OCI-LY3 (cell line): Measurements from ENCODE around the gene PRKAR1A.

Experiments used
- H2AFZ ChIP-seq: fragments of 200-600, 300-600 bp; shearing (Covaris generic); 2 replicates; pipeline ENCODE4 v1.6.0; 2014; ENCODE audit warnings: antibody characterized with exemption, low read depth, low read length
- H3K27ac ChIP-seq: fragments of 200-600, 300-600 bp; sonication (generic); 2 replicates; pipeline ENCODE4 v1.5.1; 2014; ENCODE audit warnings: mild to moderate bottlenecking, low read length, moderate library complexity, mixed read lengths
- H3K27me3 ChIP-seq: fragments of 200-600, 300-600 bp; sonication (generic); 2 replicates; pipeline ENCODE4 v1.6.1; 2014; ENCODE audit warnings: low read depth, low read length, mixed read lengths
- H3K36me3 ChIP-seq: fragments of 200-600, 300-600 bp; sonication (generic); replicated peaks from 2 replicates; pipeline ENCODE3; 2014; ENCODE audit warnings: low read depth, low read length, mixed read lengths
- H3K4me1 ChIP-seq: fragments of 300-600, 200-600 bp; sonication (generic); 2 replicates; pipeline ENCODE4 v1.6.1; 2014; ENCODE audit warnings: low read length, mixed read lengths
- H3K4me2 ChIP-seq: fragments of 200-600, 300-600 bp; sonication (generic); 2 replicates; pipeline ENCODE4 v1.6.1; 2014; ENCODE audit warnings: low read length, mixed read lengths
- H3K4me3 ChIP-seq: fragments of 300-600, 200-600 bp; sonication (generic); 2 replicates; pipeline ENCODE4 v1.5.1; 2014; ENCODE audit warnings: antibody characterized with exemption, mild to moderate bottlenecking, low read length, moderate library complexity
- H3K79me2 ChIP-seq: fragments of 300-600, 200-600 bp; shearing (Covaris generic); 2 replicates; pipeline ENCODE4 v1.6.1; 2014; ENCODE audit warnings: mild to moderate bottlenecking, low read length, mixed read lengths
- H3K9ac ChIP-seq: fragments of 300-600, 200-600 bp; shearing (Covaris generic); 2 replicates; pipeline ENCODE4 v1.6.0; 2014; ENCODE audit warnings: mild to moderate bottlenecking, low read length, moderate library complexity
- H3K9me3 ChIP-seq: fragments of 200-600, 300-600 bp; shearing (Covaris generic); 2 replicates; pipeline ENCODE4 v1.6.1; 2014; ENCODE audit warnings: low read length, mixed read lengths; ENCODE audit not compliant: insufficient read depth
- H4K20me1 ChIP-seq: fragments of 200-600, 300-600 bp; sonication (generic); 2 replicates; pipeline ENCODE4 v1.6.1; 2016; ENCODE audit warnings: low read length, mixed read lengths; ENCODE audit not compliant: insufficient read depth
- EZH2phosphoT487 ChIP-seq: fragments of 200-600 bp; shearing (Covaris generic); IDR thresholded peaks from 2 replicates; pipeline ENCODE4 v1.6.1; 2018; ENCODE audit warnings: antibody characterized with exemption, mixed run types, low read depth
- TF ChIP-seq, protein P1 (sequence below): fragments of 200-600, 300-600 bp; sonication (generic); IDR thresholded peaks from 2 replicates; pipeline ENCODE4 v1.5.1; 2014; ENCODE audit warnings: antibody characterized with exemption, low read length, low read depth

Gene PRKAR1A

DNA sequence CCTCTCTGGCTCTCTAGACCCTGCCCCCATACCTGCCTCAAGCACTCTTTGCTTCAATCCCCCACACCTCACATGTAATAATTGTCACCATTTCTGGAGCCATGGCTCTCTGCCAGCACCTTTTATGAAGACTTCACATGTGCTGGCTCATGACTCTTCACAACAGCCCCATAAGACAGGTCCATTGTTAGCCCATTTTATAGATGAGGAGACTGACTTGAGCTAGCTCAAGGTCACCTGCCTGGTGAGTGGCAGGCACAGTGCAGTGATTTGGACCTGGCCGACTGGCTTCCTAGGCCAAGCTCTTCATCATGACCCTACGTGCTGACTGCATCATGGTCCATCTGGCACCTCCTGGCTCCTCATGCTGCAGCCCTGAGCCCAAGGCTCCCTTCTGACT, 63.9 kb downstream of the PRKAR1A start:
- Histone ChIP-seq H3K4me2 (no peak overlapping the region), H3K9ac (no peak overlapping the region), H3K79me2 (no peaks in the 10 kb centered on the region), H3K4me1 (no peaks in the 10 kb centered on the region), H3K27ac (no peak overlapping the region), H3K27me3 (peaks cover 5% of the 10 kb centered on the region; the same call in 1 of the 2 replicates), H4K20me1 (no peaks in the 10 kb centered on the region), H3K9me3 (no peaks in the 10 kb centered on the region), H3K4me3 (no peak overlapping the region), H2AFZ (no peak overlapping the region), H3K36me3 (no peaks in the 10 kb centered on the region)
- no peak for TF ChIP-seq EZH2phosphoT487
- TF ChIP-seq, protein P1, sequence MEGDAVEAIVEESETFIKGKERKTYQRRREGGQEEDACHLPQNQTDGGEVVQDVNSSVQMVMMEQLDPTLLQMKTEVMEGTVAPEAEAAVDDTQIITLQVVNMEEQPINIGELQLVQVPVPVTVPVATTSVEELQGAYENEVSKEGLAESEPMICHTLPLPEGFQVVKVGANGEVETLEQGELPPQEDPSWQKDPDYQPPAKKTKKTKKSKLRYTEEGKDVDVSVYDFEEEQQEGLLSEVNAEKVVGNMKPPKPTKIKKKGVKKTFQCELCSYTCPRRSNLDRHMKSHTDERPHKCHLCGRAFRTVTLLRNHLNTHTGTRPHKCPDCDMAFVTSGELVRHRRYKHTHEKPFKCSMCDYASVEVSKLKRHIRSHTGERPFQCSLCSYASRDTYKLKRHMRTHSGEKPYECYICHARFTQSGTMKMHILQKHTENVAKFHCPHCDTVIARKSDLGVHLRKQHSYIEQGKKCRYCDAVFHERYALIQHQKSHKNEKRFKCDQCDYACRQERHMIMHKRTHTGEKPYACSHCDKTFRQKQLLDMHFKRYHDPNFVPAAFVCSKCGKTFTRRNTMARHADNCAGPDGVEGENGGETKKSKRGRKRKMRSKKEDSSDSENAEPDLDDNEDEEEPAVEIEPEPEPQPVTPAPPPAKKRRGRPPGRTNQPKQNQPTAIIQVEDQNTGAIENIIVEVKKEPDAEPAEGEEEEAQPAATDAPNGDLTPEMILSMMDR: no peak

DNA sequence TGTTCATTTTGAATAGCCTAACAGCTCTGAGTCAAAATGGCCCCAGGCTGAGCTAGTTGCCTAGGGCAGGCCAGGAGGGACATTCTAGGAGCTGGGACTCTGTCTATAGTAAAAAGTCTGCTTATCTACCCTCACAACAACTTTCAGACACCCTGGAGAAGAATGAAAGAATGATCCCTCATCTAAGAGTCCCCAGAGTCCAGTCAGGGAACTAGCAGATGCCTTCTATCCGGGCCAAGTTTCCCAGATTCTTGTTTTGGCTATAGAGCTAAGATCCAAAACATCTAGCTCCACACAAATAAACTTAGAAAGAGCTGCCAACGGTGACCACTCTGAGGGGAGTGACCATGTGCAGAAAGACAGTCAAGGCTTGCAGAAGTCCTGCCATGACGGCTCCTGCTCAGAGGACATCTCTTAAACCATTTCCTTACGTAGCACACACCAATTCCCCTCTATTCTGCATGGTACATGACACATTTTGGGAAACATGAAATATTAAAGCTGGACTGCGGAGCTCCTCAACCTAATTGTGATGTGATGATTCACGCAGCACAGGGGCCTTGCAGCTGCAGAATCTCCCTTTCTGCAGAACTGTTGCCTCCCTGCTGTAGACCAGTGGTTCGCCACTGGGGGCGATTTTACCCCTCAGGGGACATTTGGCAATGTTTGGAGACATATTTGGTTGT, 64.7 kb downstream of the PRKAR1A start:
- Histone ChIP-seq H3K4me2 (no peak overlapping the region), H3K4me3 (no peak overlapping the region), H3K36me3 (no peaks in the 10 kb centered on the region)

DNA sequence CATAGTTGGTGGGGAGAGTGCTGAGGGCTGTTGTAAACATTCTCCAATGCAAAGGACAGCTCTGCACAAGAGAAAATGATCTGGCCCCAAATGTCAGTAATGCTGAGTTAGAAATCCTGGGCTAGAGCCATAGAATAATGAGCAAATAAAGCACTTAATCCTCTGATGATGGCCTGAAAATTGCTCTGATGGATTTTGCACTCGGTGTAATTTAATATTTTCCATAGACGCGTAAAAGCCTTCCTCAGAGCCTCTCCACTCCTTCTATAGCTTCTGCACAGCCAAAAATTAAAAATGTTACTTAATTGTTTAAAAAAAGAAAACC, 65.2 kb downstream of the PRKAR1A start:
- H3K27ac ChIP-seq: no peak overlapping the region
- no peaks in the 10 kb centered on the region for H3K36me3 ChIP-seq
- TF ChIP-seq EZH2phosphoT487: no peak
- H2AFZ ChIP-seq: no peak overlapping the region
- no peak overlapping the region for H3K9ac ChIP-seq
- H3K4me2 ChIP-seq: no peak overlapping the region
- no peaks in the 10 kb centered on the region for H4K20me1 ChIP-seq
- no peaks in the 10 kb centered on the region for H3K79me2 ChIP-seq
- H3K4me3 ChIP-seq: no peak overlapping the region
- no peaks in the 10 kb centered on the region for H3K27me3 ChIP-seq
- H3K9me3 ChIP-seq: no peaks in the 10 kb centered on the region
- no peaks in the 10 kb centered on the region for H3K4me1 ChIP-seq

More for the DNA sequence above, 64.7 kb downstream of the PRKAR1A start:
- TF ChIP-seq, protein P1: no peak
- TF ChIP-seq EZH2phosphoT487: no peak
- no peak overlapping the region for H3K27ac ChIP-seq
- no peaks in the 10 kb centered on the region for H3K79me2 ChIP-seq
- H3K9me3 ChIP-seq: no peaks in the 10 kb centered on the region
- no peak overlapping the region for H3K9ac ChIP-seq
- no peak overlapping the region for H2AFZ ChIP-seq
- H4K20me1 ChIP-seq: no peaks in the 10 kb centered on the region
- H3K27me3 ChIP-seq: no peaks in the 10 kb centered on the region
- H3K4me1 ChIP-seq: no peaks in the 10 kb centered on the region

- no peaks in the 10 kb centered on the region for H4K20me1 ChIP-seq
- H3K4me3 ChIP-seq: no peak overlapping the region
- TF ChIP-seq EZH2phosphoT487: no peak
- TF ChIP-seq, protein P1: no peak
- no peaks in the 10 kb centered on the region for H3K9me3 ChIP-seq
- H3K79me2 ChIP-seq: no peaks in the 10 kb centered on the region
- H3K27ac ChIP-seq: no peak overlapping the region
- H3K9ac ChIP-seq: no peak overlapping the region
- no peaks in the 10 kb centered on the region for H3K36me3 ChIP-seq
- H3K27me3 ChIP-seq: no peaks in the 10 kb centered on the region
- H3K4me2 ChIP-seq: no peak overlapping the region
- no peak overlapping the region for H2AFZ ChIP-seq
- no peaks in the 10 kb centered on the region for H3K4me1 ChIP-seq
These were observed 66.0 kb downstream of the PRKAR1A start for GRCh38 chr17:68578236-68578635.
